Testis (tissue), 3 donors: ENCODE results near the gene ANKRD44. TPM values are rescaled to one million over a fixed set of nuclear protein-coding genes. Genes with fewer than 3 reads are reported as not detected.

Source experiments
- DNase-seq: peaks from one replicate; pipeline ENCODE4 v3.0.0-alpha.2; 2019
- H3K27ac ChIP-seq, 2 donors: fragments of 200-600 bp; sonication (generic); one replicate each; pipeline ENCODE4 v1.5.1; 2019
- H3K27me3 ChIP-seq: fragments of 200-600 bp; sonication (generic); one replicate; pipeline ENCODE4 v1.5.1; 2019
- H3K36me3 ChIP-seq: fragments of 200-600 bp; sonication (generic); one replicate; pipeline ENCODE4 v1.5.1; 2017; ENCODE audit warnings: low read depth; ENCODE audit errors: missing control alignments
- H3K4me1 ChIP-seq: fragments of 200-600 bp; sonication (generic); one replicate; pipeline ENCODE4 v1.5.1; 2019
- H3K4me3 ChIP-seq, 2 donors: fragments of 200-600 bp; sonication (generic); one replicate each; pipeline ENCODE4 v1.5.1; 2017 to 2019
- H3K9me3 ChIP-seq: fragments of 200-600 bp; sonication (generic); one replicate; pipeline ENCODE4 v1.5.1; 2017
- CTCF ChIP-seq, 3 experiments: fragments of 450-650 bp in 2 of 3; fragments of 200-600 bp in 1 of 3; sonication (generic) in 1 of 3; IDR thresholded peaks; one replicate each; pipeline ENCODE4 v1.5.1; 2016 to 2019; ENCODE audit warnings: antibody characterized with exemption in 3 of 3, mild to moderate bottlenecking in 2 of 3, moderate library complexity in 1 of 3
- POLR2A ChIP-seq: fragments of 450-650 bp; IDR thresholded peaks from one replicate; pipeline ENCODE4 v1.6.1; 2017; ENCODE audit warnings: antibody characterized with exemption, mild to moderate bottlenecking, moderate library complexity
- WGBS, 2 donors: methylation state at CpG; one replicate each; pipeline ENCODE4 v1.1.5; 2018; 5-methylcytosine and 5-hydroxymethylcytosine counted together
- intact Hi-C: fragments of 100-400 bp; cut with DNase I; formaldehyde crosslinking; loops from one replicate; pipeline ENCODE4 v1.15.1; 2023; ENCODE audit warnings: low total_unique reads
- polyA plus RNA-seq: library from polyadenylated mRNA; stranded (reverse); fragments of 350-450 nt; fragmentation: Illumina TruSeq; extraction: RNeasy Lipid Tissue Mini Kit (QIAGEN cat#74804); gene quantifications from one replicate; pipeline ENCODE4 v1.2.3, GENCODE V29; 2014; ENCODE audit warnings: low read depth, low replicate concordance; ENCODE audit not compliant: insufficient read depth
- total RNA-seq, 2 donors: library from RNA; depleted of rRNA; stranded (reverse); fragments of >200 nt; gene quantifications; one replicate each; pipeline ENCODE4 v1.2.3, GENCODE V29; 2016

ANKRD44 gene
- total and polyA plus RNA-seq, 3 donors from 2014 or later: 11.2 to 14.5 (median 11.5) TPM

GRCh38 chr2:197308585-197308984 is 2.0 kb downstream of the ANKRD44 start:
- Histone ChIP-seq H3K27ac (no peak overlapping the region), H3K27me3 (no peaks in the 10 kb centered on the region), H3K36me3 (no peaks in the 10 kb centered on the region), H3K9me3 (no peaks in the 10 kb centered on the region), H3K4me3 (no peak overlapping the region), H3K4me1 (no peaks in the 10 kb centered on the region)
- intact Hi-C loops: no loop called here
- TF ChIP-seq POLR2A (no peak), CTCF (IDR thresholded peaks at IDR 0.05) (no peak)
- no peak for DNase-seq
- 68 to 75% methylated on average over 2 of the region's 2 CpGs for WGBS, 2 donors

GRCh38 chr2:197307933-197308521 is 2.6 kb downstream of the ANKRD44 start:
- Histone ChIP-seq H3K4me3 (no peak overlapping the region), H3K27ac (no peak overlapping the region), H3K27me3 (no peaks in the 10 kb centered on the region), H3K4me1 (no peaks in the 10 kb centered on the region), H3K9me3 (no peaks in the 10 kb centered on the region), H3K36me3 (no peaks in the 10 kb centered on the region)
- intact Hi-C loops: no loop called here
- 88 to 92% methylated on average over 7 of the region's 7 CpGs for WGBS, 2 donors
- DNase-seq: no peak
- TF ChIP-seq POLR2A (no peak), CTCF (IDR thresholded peaks at IDR 0.05) (no peak)

- intact Hi-C loops: no loop called here
- no peak for DNase-seq
- H3K27me3 ChIP-seq: no peaks in the 10 kb centered on the region
- H3K4me1 ChIP-seq: no peaks in the 10 kb centered on the region
- no peaks in the 10 kb centered on the region for H3K36me3 ChIP-seq
- WGBS, 2 donors: 75 to 76% methylated on average over 1 of the region's 1 CpG
- H3K27ac ChIP-seq: no peak overlapping the region
- no peak overlapping the region for H3K4me3 ChIP-seq
- no peak for TF ChIP-seq CTCF (IDR thresholded peaks at IDR 0.05)
- TF ChIP-seq POLR2A: no peak
- no peaks in the 10 kb centered on the region for H3K9me3 ChIP-seq
Observed at GRCh38 chr2:197307236-197307932, 3.2 kb downstream of the ANKRD44 start.

GRCh38 chr2:197306696-197307040 is 3.9 kb downstream of the ANKRD44 start:
- WGBS, 2 donors: 72 to 76% methylated on average over 3 of the region's 3 CpGs
- TF ChIP-seq POLR2A (no peak), CTCF (IDR thresholded peaks at IDR 0.05) (no peak)
- DNase-seq: no peak
- intact Hi-C loops: no loop called here
- H3K4me1 ChIP-seq: no peaks in the 10 kb centered on the region
- H3K9me3 ChIP-seq: no peaks in the 10 kb centered on the region
- no peak overlapping the region for H3K27ac ChIP-seq
- H3K4me3 ChIP-seq: no peak overlapping the region
- H3K36me3 ChIP-seq: no peaks in the 10 kb centered on the region
- H3K27me3 ChIP-seq: no peaks in the 10 kb centered on the region
